GM12878 (cell line): ENCODE results near the gene RCE1. TPM values are rescaled to one million over a fixed set of nuclear protein-coding genes. Genes with fewer than 3 reads are reported as not detected.

Experiments
- ATAC-seq: fragments of 200-7000 bp; cut with Tn5 transposase; 3 replicates; pipeline ENCODE4 v1.9.1; 2020; ENCODE audit warnings: mild to moderate bottlenecking, moderate library complexity
- BruUV-seq: library from RNA; stranded (reverse); fragments of 400-500 nt; replicated peaks from 2 replicates; lab custom pipeline; 2021; lab: Mats Ljungman, UMichigan
- CTCF ChIA-PET: fragments of 300-600 bp; sonication (Branson Sonifier 250); formaldehyde crosslinking; extraction: SDS; loops from one replicate; lab custom pipeline; 2021; ENCODE audit warnings: inconsistent platforms; lab: Yijun Ruan, JAX
- POLR2A ChIA-PET: fragments of 350-600 bp; formaldehyde crosslinking; extraction: SDS; loops from one replicate; lab custom pipeline; 2021; ENCODE audit warnings: inconsistent platforms; lab: Charles Lee
- RAD21 ChIA-PET: fragments of 300-600 bp; sonication (Branson Sonifier 250); formaldehyde crosslinking; loops from one replicate; lab custom pipeline; 2023; ENCODE audit warnings: antibody characterized with exemption; ENCODE audit not compliant: unreplicated experiment; lab: Charles Lee
- SMC1A ChIA-PET: fragments of 300-600 bp; sonication (Branson Sonifier 250); formaldehyde crosslinking; loops from one replicate; lab custom pipeline; 2023; ENCODE audit not compliant: unreplicated experiment, uncharacterized antibody; lab: Charles Lee
- DNase-seq: peaks from one replicate; pipeline ENCODE4 v3.0.0-alpha.2; 2011; ENCODE audit warnings: low read depth, low spot score
- FAIRE-seq: peaks from 3 replicates; lab custom pipeline; 2011; peaks lifted over from hg19 to GRCh38; lab: Jason Lieb, UNC
- H2AFZ ChIP-seq: 2 replicates; pipeline ENCODE4 v1.6.0; 2011; ENCODE audit warnings: low read depth, low read length, control low read depth; ENCODE audit not compliant: control insufficient read depth
- H3K27ac ChIP-seq: 2 replicates; pipeline ENCODE4 v1.5.1; 2011; ENCODE audit warnings: control low read depth; ENCODE audit not compliant: control insufficient read depth, insufficient read depth
- H3K27me3 ChIP-seq, 2 experiments: replicated peaks in 1 of 2; 2 replicates each; pipeline versions ENCODE4 v1.6.0 to v1.6.1; 2011; ENCODE audit warnings: low read length in 1 of 2; ENCODE audit not compliant: control insufficient read depth in 2 of 2, insufficient read depth in 2 of 2
- H3K36me3 ChIP-seq, 2 experiments: 2 replicates each; pipeline ENCODE4 v1.5.1; 2011; ENCODE audit warnings: low read length in 1 of 2; ENCODE audit not compliant: control insufficient read depth in 2 of 2, insufficient read depth in 2 of 2
- H3K4me1 ChIP-seq: 2 replicates; pipeline ENCODE4 v1.6.1; 2011; ENCODE audit warnings: mild to moderate bottlenecking, low read length, moderate library complexity, mixed read lengths; ENCODE audit not compliant: control insufficient read depth, insufficient read depth
- H3K4me2 ChIP-seq: 2 replicates; pipeline ENCODE4 v1.6.0; 2011; ENCODE audit warnings: control low read depth; ENCODE audit not compliant: control insufficient read depth, insufficient read depth
- H3K4me3 ChIP-seq: fragments of 200-600 bp; sonication (generic); 2 replicates; pipeline ENCODE4 v1.5.1; 2016
- H3K79me2 ChIP-seq: 2 replicates; pipeline ENCODE4 v1.6.0; 2011; ENCODE audit warnings: low read length; ENCODE audit not compliant: control insufficient read depth, insufficient read depth
- H3K9ac ChIP-seq: 2 replicates; pipeline ENCODE4 v1.8.0; 2011; ENCODE audit warnings: low read length, control low read depth, mixed read lengths; ENCODE audit not compliant: control insufficient read depth, insufficient read depth
- H3K9me3 ChIP-seq: replicated peaks from 3 replicates; pipeline ENCODE4 v1.5.1; 2011; ENCODE audit warnings: mild to moderate bottlenecking, low read length; ENCODE audit not compliant: control insufficient read depth, insufficient read depth
- H4K20me1 ChIP-seq: 2 replicates; pipeline ENCODE4 v1.6.0; 2011; ENCODE audit not compliant: control insufficient read depth, insufficient read depth
- ATF7 ChIP-seq: fragments of 450-650 bp; IDR thresholded peaks from 2 replicates; pipeline ENCODE4 v1.6.1; 2016; ENCODE audit warnings: low read depth, mild to moderate bottlenecking
- FOXK2 ChIP-seq: fragments of 450-650 bp; IDR thresholded peaks from 2 replicates; pipeline ENCODE4 v1.6.1; 2017; ENCODE audit warnings: mild to moderate bottlenecking, moderate library complexity
- IRF4 ChIP-seq: IDR thresholded peaks from 2 replicates; pipeline ENCODE4 v1.6.1; 2011; ENCODE audit warnings: low read depth, low read length
- MXI1 ChIP-seq: fragments of 150-350 bp; IDR thresholded peaks from 2 replicates; pipeline ENCODE4 v1.6.1; 2011; ENCODE audit warnings: low read depth, mild to moderate bottlenecking, inconsistent platforms, low read length, improper control_type of control experiment
- ZSCAN29 ChIP-seq: fragments of 450-650 bp; IDR thresholded peaks from 2 replicates; pipeline ENCODE4 v1.6.1; 2017; ENCODE audit warnings: mild to moderate bottlenecking, moderate library complexity
- WGBS: methylation state at CpG from one replicate; pipeline ENCODE4 v1.1.6; 2016; ENCODE audit warnings: low lambda C conversion rate; ENCODE audit not compliant: insufficient replicate concordance, insufficient coverage; ENCODE audit errors: missing lambda C conversion rate; 5-methylcytosine and 5-hydroxymethylcytosine counted together
- in situ Hi-C: fragments of 300-500 bp; cut with MboI; formaldehyde crosslinking; loops from 9 replicates; pipeline ENCODE4 v1.14.3; 2018; ENCODE audit warnings: mixed read lengths
- intact Hi-C: fragments of 100-400 bp; cut with micrococcal nuclease; formaldehyde crosslinking; loops from one replicate; pipeline ENCODE4 v1.14.2; 2022; ENCODE audit not compliant: unreplicated experiment
- polyA plus RNA-seq, 11 experiments: library from polyadenylated mRNA; depleted of rRNA in 4 of 11; unstranded in 6 of 11; stranded (reverse) in 5 of 11; fragments of >200 nt; fragmentation: Nextera tagmentation in 4 of 11; fragmentation: Illumina TruSeq in 1 of 11; extraction: Ambion mirVana in 4 of 11; extraction: Trizol in 1 of 11; gene quantifications; 1 replicate in 1 of 11; 2 replicates in 10 of 11; pipeline versions ENCODE4 v1.2.1 to v1.2.3, GENCODE V29; 2011 to 2016; ENCODE audit warnings: inconsistent platforms in 2 of 11, missing spikeins in 2 of 11, low read depth in 1 of 11
- total RNA-seq, 4 experiments: library from RNA; depleted of rRNA in 3 of 4; stranded (reverse); fragments of >200 nt in 3 of 4; fragmentation: Illumina TruSeq in 1 of 4; extraction: Trizol in 1 of 4; gene quantifications; 2 replicates each; pipeline versions ENCODE4 v1.2.1 to v1.2.3, GENCODE V29; 2013 to 2021
- TF ChIP-seq, protein P1 (sequence below): IDR thresholded peaks from 2 replicates; pipeline ENCODE4 v1.6.1; 2012; ENCODE audit warnings: low read depth, low read length, improper control_type of control experiment

RCE1 gene
- total and polyA plus RNA-seq, 10 of the 15 experiments (the other 5 are each of a cell fraction or from before 2014, with no cell fraction given), result 0.79 to 32.9 (median 16.4) TPM

DNA sequence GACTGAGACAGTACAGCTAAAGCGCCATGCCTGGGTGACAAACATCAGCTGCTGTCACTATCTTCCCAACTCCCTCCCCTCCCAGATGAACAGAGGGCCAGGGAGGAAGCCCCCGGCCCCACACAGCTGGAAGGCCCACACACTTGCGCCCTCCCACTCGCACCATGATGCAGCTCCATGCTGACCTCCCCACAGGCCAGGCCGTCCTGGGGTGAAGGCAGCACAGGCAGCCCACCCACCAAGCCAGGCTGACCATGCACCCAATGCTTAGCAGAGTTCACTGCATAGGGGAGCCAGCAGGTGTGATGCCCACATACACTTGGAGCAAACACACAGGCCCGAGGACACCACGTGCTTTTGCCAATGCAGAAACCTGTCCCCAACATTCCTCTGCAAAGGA is 35.8 kb downstream of the RCE1 start:
- no peak overlapping the region for H2AFZ ChIP-seq
- ATAC-seq, result no peak
- no peak for FAIRE-seq
- intact Hi-C loops, result no loop called here
- no peaks in the 10 kb centered on the region for H3K9me3 ChIP-seq
- in situ Hi-C loops, result no loop called here
- POLR2A ChIA-PET, result no interaction called here
- H3K36me3 ChIP-seq, result no peaks in the 10 kb centered on the region
- peaks cover 0 to 1% of the 10 kb centered on the region in 2 experiments; a peak in 2 of 4 replicates for H3K27me3 ChIP-seq
- WGBS, result 15% methylated on average over 7 of the region's 7 CpGs
- H3K4me1 ChIP-seq, result peaks cover 3% of the 10 kb centered on the region; the same call in 1 of the 2 replicates
- CTCF ChIA-PET, result no interaction called here
- no peak overlapping the region for H3K4me2 ChIP-seq
- BruUV-seq, result no TSS peak
- RAD21 ChIA-PET, result no interaction called here
- TF ChIP-seq MXI1 (no peak), FOXK2 (no peak), ZSCAN29 (no peak), ATF7 (no peak)
- H3K27ac ChIP-seq, result no peak overlapping the region
- H3K4me3 ChIP-seq, result no peak overlapping the region
- H3K79me2 ChIP-seq, result no peaks in the 10 kb centered on the region
- no peaks in the 10 kb centered on the region for H4K20me1 ChIP-seq
- SMC1A ChIA-PET, result no interaction called here
- DNase-seq, result no peak
- no peak overlapping the region for H3K9ac ChIP-seq

DNA sequence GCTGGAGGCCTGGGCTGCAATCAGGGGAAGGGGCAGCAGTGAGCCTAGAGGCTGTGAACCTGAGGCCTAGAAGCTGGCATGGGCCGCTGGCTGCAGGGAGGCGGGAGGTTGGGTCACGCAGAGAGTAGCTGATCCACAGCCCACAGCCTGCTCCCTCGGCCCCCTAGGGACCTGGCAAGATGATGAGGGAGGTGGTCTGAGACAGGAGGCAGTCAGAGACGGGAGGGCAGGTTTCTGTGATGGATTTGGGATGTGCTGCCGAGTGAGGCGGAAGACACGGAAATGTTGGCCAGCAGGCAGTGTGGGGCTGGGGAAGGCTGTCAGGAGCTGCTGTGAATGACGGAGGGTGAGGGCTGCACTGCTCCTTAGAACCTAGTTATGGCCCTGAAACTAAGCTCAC is 36.3 kb downstream of the RCE1 start:
- 62% methylated on average over 9 of the region's 9 CpGs for WGBS
- Histone ChIP-seq H3K36me3 (no peaks in the 10 kb centered on the region), H3K4me2 (no peak overlapping the region), H3K27ac (no peak overlapping the region), H4K20me1 (no peaks in the 10 kb centered on the region), H3K27me3 (peaks cover 0 to 1% of the 10 kb centered on the region in 2 experiments; a peak in 2 of 4 replicates), H3K9ac (no peak overlapping the region)
- no TSS peak for BruUV-seq
- in situ Hi-C loops, result no loop called here
- ATAC-seq, result no peak
- CTCF ChIA-PET, result no interaction called here
- POLR2A ChIA-PET, result no interaction called here
- RAD21 ChIA-PET, result interaction anchor here (1.4 kb wide), 1 partner anchor 171 kb away, joined by 3 read pairs; no protein-coding TSS in a partner anchor
- no peak for DNase-seq
- TF ChIP-seq, protein P1, sequence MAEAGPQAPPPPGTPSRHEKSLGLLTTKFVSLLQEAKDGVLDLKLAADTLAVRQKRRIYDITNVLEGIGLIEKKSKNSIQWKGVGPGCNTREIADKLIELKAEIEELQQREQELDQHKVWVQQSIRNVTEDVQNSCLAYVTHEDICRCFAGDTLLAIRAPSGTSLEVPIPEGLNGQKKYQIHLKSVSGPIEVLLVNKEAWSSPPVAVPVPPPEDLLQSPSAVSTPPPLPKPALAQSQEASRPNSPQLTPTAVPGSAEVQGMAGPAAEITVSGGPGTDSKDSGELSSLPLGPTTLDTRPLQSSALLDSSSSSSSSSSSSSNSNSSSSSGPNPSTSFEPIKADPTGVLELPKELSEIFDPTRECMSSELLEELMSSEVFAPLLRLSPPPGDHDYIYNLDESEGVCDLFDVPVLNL, result no peak
- no peak for TF ChIP-seq IRF4
- TF ChIP-seq, all 136 proteins: peak for 0
- Histone ChIP-seq H3K4me1 (peaks cover 3% of the 10 kb centered on the region; the same call in 1 of the 2 replicates), H2AFZ (no peak overlapping the region), H3K4me3 (no peak overlapping the region), H3K9me3 (no peaks in the 10 kb centered on the region), H3K79me2 (no peaks in the 10 kb centered on the region)
- intact Hi-C loops, result no loop called here
- SMC1A ChIA-PET, result no interaction called here
- FAIRE-seq, result no peak
